ENCODE data around the gene FNBP1L.

GRCh38 chr1:93596329-93597089 is 148.6 kb downstream of the FNBP1L start:
- TF ChIP-seq CTCF (conservative IDR thresholded peaks at IDR 0.05) = no peak
- TF ChIP-seq ZFX (IDR thresholded peaks at IDR 0.05) = no peak

All from C4-2B (cell line).